HG02678 (cell line): Measurements from ENCODE around the gene CELF4.

Experiments used
- ATAC-seq: cut with Tn5 transposase; IDR thresholded peaks from one replicate; pipeline ENCODE4 v1.9.1; 2021; ENCODE audit warnings: mild to moderate bottlenecking, moderate library complexity; ENCODE audit not compliant: unreplicated experiment

The CELF4 gene

DNA sequence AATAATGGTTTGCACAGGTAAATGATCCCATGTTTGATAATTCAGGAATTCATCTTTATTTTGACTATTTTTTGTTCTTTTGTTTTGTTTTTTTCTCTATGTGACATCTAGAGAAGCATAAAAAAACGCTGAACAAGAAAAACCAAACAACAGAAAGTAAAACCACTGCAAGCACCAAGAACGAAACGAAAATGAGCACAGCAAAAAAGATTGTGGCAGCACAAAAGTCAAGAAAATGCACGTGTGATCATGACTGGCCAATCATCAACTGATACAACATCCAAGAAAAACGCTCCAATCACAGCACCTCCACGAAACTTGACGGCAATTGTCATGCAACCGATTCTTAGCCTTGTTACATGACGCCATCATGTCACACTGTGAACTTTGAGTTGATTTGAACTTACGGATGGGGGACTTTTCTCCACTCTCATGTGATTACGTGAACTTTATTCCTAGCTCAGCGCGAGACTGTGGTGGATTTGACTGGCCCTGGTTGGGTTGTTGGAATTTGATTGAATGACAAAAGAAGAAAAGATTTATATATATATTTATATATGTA, 318.7 kb downstream of the CELF4 start:
- ATAC-seq: no peak

DNA sequence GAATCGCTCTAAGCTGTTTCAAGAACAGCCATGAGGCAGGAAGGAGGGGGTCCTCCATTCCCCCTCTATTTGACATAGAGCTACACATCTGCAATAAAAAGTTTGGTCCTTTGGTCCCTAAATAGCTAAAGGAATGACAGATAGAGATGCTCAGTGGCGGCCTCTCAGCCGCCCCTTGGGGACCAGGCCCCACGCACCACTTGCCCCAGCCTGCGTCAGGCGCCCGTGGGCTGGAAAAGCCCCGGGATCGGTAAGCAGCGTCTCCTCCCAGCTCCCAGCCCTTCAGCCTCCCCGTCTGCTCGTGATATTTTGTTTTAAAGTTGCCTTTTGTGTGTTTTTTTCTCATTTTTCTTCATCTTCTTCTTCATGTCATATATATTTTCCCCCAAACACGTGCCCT, 321.0 kb downstream of the CELF4 start:
- no peak for ATAC-seq

DNA sequence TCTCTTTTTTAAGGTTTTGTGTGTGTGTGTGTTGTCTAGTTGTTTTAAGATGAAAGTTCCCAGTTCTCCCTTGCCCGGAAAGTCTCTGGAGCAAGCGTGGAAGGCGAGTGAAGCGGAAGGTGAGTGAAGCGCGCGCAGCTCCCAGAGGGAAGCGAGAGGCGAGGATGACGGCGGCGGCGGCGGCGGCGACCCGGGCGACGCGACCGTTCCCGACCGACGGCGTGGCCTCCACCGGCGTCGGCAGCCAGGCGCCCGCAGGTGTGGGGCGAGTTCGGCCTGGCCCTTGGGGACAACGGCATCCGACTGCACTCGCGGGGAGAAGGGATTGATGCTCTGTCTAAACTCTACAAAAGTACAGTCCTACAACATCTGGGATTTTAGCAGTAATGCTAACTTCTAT, 321.9 kb downstream of the CELF4 start:
- no peak for ATAC-seq

DNA sequence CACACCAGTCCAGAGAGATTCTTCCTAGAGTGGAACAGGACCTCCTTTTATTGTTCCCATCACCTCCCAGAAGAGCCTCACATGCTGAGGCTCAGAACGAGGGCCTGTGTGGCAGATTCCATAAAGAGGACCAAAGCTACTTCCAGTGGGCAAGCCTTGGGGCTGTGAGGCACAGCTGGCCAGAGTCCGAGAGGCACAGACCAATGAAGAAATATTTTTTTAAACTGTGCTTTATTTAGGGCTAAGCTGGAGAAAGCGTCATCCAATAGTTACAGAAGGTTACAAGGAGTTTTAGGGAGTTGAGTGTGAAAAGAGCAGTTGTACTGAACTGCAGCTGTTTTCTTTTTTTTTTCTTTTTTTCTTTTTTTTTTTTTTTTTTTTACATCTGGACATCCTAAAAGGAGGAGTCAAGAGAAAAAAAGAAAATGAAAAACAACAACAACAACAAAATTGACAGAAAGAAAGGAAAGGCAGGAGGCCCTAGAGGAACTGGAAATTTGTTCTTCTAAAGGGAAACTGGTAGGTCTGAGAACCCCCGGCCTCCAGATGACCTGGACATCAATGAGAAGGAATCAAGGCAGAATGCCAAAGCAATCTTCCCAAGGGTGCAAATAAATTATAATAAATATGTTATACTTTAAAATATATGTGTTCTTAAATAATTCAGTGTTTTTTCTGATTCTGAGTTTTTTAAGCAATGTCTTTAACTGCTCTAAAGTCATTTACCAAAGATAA, 322.6 kb downstream of the CELF4 start:
- ATAC-seq: no peak

DNA sequence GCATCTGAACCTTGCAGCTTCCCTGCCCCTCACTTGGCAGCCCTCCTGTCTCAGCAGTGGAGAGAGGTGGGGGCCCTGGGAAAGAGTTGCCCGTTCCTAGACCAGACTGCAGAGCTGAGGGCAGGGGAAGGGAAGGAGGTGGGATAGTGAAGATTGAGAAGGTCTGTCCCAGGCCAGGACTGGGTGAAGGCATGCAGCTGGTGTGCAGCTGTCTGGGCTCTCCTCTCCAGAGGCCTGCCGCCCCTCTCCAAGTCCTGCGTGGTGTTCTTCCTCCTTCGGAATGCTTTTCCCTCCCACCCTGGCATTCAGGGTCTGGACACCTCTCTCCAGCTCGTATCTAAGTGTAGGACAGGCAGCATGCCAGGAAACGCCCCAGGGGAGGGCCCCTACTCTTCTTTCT, 323.5 kb downstream of the CELF4 start:
- no peak for ATAC-seq

DNA sequence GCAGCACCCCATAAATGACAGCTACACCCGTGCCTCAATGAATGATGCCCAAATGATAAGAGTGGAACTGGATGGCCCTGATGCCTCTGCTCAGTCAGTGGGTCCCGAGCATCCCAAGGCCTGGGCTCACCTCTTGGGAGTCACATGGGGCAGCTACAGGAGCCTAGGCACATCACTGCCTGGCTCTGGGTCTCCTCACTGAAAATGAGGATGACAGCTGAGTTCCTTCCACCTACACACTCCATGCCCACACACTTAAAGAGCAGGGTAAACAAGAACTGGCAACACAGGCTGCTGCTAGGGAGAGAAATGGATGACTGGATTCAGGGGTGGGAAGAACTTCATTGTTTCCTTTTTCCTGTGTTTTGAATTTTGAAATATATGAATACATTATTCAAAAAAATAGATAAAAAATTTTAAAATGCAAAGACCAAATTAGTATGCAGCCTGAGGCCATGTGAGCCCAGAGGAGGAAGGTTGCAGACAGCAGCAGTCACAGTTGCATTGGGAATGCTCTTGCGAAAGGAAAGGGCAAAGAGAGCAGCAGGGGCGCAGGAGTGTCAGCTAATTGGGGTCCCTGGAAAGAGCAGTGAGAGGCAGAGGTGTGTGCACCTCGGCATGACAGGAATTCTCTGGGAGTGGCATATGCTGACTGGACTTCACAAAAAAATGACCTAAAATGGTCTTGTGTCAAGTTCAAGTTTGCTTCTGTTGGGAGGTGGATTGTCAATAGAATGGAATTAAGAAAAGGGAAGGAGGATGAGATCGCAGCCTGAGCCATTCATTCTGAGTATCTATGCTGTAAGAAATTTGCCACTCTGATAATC, 327.1 kb downstream of the CELF4 start:
- ATAC-seq: no peak

DNA sequence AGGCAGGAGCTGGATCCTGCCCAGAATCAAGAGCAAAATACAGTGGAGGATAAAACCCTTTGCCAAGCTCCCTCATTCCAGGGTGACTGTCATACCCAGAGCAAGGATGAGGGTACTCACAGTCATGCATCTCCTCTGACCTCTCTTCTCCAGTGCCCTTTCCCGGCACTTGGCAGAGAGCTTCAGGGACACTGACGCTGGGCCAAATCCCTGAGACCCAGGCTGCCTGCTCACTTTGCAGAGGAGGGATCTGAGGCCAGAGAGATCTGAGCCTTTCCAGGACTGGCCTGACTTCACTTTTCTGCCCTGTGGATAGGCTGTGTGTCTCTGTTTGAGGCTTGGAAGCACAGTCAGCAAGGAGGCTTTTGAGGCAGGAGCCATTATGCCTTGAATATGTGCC, 330.0 kb downstream of the CELF4 start:
- ATAC-seq: no peak

DNA sequence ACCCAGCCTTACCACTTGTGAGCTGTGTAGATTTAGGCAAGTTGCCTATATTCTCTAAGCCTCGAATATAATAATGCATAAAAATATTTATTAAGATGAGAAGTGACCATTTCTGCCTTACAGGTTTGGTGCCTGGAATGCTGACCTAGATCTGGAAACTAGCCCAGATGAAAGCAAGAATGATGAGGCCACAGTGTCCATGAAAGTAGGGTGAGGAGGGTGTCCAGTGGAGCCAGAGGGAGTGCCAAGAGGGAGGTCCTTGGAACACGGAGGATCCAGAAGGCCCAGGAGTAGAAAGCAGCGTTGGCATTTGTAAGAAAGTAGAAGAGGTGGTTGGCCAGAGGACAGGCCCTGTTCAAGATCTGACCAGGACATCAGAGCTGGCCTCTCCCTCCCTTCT, 334.3 kb downstream of the CELF4 start:
- no peak for ATAC-seq

DNA sequence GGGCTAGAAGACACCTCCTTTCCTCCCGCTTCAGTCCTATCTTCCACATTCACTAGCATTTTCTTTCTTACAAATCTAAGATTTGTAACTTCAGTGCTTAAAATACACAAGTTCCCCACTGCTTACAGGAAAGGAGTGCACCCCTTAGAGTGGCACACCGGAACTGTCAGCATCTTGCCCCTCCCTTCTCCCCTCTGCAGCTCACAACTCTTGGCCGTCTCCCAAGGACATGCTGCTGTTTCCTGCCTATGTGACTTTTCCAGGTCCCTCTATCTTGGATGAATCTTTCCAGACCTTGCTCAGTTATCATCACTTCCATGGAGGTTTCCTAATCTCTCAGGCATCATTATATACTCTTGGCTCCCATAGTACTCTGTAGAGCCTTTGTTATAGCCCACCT, 334.8 kb downstream of the CELF4 start:
- ATAC-seq: no peak

DNA sequence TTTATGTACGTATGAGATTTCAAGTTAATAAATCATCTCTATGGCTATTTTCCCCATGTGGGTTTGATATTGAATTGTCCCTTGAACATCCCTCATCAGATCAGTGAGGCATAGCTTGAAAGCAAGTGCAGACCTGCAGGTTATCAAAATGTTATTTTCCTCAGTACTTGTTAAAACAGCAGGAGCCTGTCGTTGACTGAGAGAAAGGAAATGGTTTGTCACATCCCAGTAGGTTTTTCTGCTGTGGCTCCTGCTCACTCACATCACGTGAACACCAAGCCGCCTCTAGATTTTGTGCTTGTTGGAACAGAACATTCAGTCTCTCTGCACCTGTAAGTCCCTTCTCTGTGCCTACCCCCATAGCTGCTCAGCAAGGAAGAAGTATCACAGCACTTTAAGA, 340.3 kb downstream of the CELF4 start:
- no peak for ATAC-seq

DNA sequence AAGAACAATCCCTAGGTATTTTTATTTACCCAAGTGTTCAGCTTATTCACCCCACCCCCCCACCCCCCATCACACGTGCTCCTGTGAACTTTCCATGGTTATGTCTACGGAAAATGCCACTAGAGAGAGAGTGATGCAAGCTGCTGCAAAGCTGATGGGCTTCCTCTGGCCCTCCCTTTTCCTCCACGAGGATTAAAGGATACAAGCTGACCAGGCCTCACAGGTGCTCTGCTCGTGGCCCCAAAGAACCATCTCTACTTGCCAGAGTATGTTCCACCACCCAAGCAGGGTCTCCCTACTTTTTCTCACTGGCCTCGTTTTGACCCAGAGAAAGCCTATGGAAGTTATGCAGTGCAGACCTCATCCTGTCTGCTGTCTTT, 342.6 kb downstream of the CELF4 start:
- no peak for ATAC-seq

DNA sequence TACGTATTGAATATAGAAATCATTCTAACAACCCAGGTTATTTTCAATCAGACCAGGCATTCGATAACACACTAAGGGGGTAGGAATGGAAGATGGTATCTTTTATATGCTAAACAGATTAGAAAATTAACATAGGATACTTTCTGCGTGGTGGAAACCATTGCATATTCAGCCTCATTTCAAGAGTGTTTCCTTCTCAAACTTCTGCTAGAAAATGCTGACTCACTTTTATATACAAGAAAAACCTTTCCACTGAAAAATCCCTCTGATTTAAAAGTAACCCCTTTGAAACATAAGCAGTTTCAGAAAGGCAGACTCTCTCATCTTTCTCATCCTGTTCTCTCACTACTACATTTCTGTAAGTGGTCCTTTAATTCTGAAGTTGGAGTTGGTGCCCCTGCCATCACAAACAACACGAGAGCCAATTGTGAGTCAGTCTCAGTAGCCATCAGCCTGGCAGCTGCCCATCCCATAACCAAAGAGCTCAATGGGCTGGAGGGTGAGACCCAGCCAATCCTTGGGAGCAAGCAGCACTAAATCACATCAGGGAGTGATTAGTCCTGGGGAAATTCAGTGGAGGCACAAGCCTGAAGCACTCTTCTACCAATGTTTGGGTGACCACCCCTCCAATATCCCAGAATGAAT, 343.1 kb downstream of the CELF4 start:
- no peak for ATAC-seq

DNA sequence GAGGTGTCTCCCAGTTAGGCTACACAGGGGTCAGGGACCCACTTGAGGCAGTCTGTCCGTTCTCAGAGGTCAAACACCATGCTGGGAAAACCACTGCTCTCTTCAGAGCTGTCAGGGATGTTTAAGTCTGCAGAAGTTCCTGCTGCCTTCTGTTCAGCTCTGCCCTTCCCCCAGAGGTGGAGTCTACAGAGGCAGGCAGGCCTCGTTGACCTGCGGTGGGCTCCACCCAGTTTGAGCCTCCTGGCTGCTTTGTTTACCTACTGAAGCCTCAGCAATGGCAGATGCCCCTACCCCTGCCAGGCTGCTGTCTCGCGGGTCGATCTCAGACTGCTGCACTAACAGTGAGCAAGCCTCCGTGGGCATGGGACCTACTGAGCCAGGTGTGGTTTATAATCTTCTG, 346.3 kb downstream of the CELF4 start:
- ATAC-seq: no peak

DNA sequence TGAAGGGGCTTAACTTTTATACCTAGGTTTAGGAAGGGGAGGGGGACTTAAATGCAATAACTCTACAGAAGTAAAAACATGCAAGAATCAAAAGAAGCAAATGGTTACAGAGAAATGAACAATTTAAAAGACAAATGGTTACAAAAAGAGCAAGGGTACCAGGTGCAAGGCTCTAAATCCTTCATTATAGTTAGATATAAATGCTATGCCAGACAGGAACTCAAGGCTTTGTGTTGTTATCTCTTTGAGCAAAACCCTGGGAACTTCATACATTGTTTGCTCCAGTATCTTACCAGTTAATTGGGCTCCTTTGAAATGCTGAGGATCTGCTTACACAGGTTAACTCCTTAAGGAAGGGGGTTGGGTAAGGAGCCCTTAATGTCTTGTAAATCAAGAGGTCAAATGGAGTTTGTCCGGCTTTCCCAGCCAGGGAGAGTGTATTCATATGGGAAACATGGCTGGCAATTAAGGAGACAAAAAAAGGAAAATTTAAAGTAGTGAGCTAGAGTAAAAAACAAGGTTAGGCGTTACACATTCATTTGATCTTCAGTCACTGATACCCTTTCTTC, 347.5 kb downstream of the CELF4 start:
- ATAC-seq: no peak

DNA sequence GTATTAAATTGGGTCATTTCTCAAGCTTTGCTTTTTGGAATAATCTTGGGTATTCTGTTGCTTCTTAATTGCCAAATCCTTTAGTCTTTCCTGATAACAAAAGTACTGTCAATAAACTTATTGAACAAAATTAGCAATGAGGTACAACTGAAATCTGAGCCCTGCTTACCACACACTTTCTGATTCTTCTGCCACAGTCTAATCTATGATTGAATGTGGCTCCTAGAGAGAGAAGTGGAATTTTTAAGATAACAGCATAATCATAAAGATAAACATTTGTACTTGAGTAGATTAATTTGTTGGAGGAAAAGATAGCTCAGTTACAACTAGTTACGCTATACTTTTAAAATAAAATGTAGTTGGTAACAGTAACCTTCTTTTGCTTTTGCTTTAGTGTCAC, 354.8 kb downstream of the CELF4 start:
- ATAC-seq: no peak

DNA sequence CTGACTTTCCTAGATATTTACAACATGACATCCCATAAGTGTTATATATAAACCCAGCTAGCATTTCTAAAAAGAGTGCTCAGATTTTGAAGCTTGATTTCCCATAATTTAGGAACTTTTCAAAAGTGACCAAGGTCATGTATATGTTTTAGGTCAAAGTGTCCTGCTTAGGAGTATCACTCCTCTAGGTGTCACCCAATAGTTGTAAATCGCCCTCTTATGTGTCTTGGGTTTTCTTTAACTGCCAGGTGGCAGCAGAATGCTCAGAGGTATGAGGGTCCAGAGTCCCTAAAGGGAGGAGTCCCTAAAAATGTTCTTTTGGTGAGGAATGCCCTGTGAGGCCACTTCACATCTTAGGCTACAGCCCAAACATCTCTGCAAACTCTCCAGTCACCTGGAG, 358.3 kb downstream of the CELF4 start:
- no peak for ATAC-seq

DNA sequence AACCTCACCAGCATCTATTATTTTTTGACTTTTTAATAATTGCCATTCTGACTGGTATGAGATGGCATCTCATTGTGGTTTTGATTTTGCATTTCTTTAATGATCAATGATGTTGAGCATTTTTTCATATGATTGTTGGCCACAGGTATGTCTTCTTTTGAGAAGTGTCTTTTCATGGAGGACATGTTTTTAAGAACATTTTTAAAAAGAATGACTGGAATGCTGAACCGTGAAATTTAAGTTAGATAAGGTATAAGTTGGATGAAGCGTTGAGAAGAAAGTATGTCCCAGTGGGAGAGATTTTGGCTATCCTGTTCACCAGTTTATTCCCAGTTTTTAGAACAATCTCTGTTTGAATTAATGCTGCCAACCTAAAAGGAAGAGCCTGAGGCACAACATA, 365.9 kb downstream of the CELF4 start:
- no peak for ATAC-seq
